IPS DF 4.7 (cell line): ENCODE results near the gene SPTA1.
"Not testable (repeated sequence)": the region's sequence is repeated elsewhere in the genome, so short reads cannot be mapped to it uniquely, and the experiment has no call there.

Experiments used
- DNase-seq: peaks from one replicate; pipeline ENCODE4 v3.0.0-alpha.2; 2013; ENCODE audit warnings: low spot score; ENCODE audit errors: extremely low read depth

Gene SPTA1

GRCh38 chr1:158686111-158687009, at the start of gene SPTA1:
TSS of gene SPTA1 (minus strand) at chr1:158686715. CDS start at chr1:158686517, 198 bp downstream.
- no peak for DNase-seq

GRCh38 chr1:158735848-158736247, 49.3 kb upstream of the SPTA1 start:
- no peak for DNase-seq

- no peak for DNase-seq
Measured at GRCh38 chr1:158732524-158732923, 46.0 kb upstream of the SPTA1 start.

- no peak for DNase-seq
Measured at GRCh38 chr1:158731707-158732106, 45.2 kb upstream of the SPTA1 start.

GRCh38 chr1:158730453-158730852, 43.9 kb upstream of the SPTA1 start:
- no peak for DNase-seq

GRCh38 chr1:158728510-158729225, 42.2 kb upstream of the SPTA1 start:
- no peak for DNase-seq

GRCh38 chr1:158724442-158724841, 37.9 kb upstream of the SPTA1 start:
- DNase-seq = no peak

GRCh38 chr1:158720620-158721019, 34.1 kb upstream of the SPTA1 start, which contains the start of gene OR6K3:
TSS of gene OR6K3 (minus strand) at chr1:158720720. CDS start at chr1:158718115, 2,605 bp downstream.
- no peak for DNase-seq

- DNase-seq = no peak
Measured at GRCh38 chr1:158719664-158720063, 33.1 kb upstream of the SPTA1 start.

- no peak for DNase-seq
Measured at GRCh38 chr1:158717344-158717743, 30.8 kb upstream of the SPTA1 start.

- DNase-seq = no peak
Measured at GRCh38 chr1:158716335-158716734, 29.8 kb upstream of the SPTA1 start.

GRCh38 chr1:158714754-158715153, 28.2 kb upstream of the SPTA1 start:
- DNase-seq = no peak

- DNase-seq = no peak
Measured at GRCh38 chr1:158711098-158711497, 24.6 kb upstream of the SPTA1 start.

GRCh38 chr1:158706096-158706495, 19.6 kb upstream of the SPTA1 start:
- DNase-seq = no peak

GRCh38 chr1:158700552-158700951, 14.0 kb upstream of the SPTA1 start, which contains the start of gene OR6K2:
TSS of gene OR6K2 (minus strand) at chr1:158700652. CDS start at chr1:158700652, 0 bp downstream.
- DNase-seq = no peak

GRCh38 chr1:158694596-158694995, 8.1 kb upstream of the SPTA1 start:
- DNase-seq = no peak

- no peak for DNase-seq
Measured at GRCh38 chr1:158692356-158692755, 5.8 kb upstream of the SPTA1 start.

GRCh38 chr1:158691907-158692306, 5.4 kb upstream of the SPTA1 start:
- no peak for DNase-seq

GRCh38 chr1:158691149-158691548, 4.6 kb upstream of the SPTA1 start:
- DNase-seq = not testable (repeated sequence)

GRCh38 chr1:158689875-158690274, 3.4 kb upstream of the SPTA1 start:
- DNase-seq = no peak

- DNase-seq = no peak
Measured at GRCh38 chr1:158689110-158689509, 2.6 kb upstream of the SPTA1 start.

- DNase-seq = not testable (repeated sequence)
Measured at GRCh38 chr1:158688343-158688742, 1.8 kb upstream of the SPTA1 start.
